Mammary epithelial cell (primary cell): Measurements from ENCODE around the gene NID1.

Experiments
- EZH2 ChIP-seq: IDR thresholded peaks from 2 replicates; pipeline ENCODE4 v1.6.1; 2012; ENCODE audit warnings: low read length, inconsistent platforms, borderline replicate concordance
- TF ChIP-seq, protein P1 (sequence below), 2 donors: IDR thresholded peaks in 1 of 2; conservative IDR thresholded peaks in 1 of 2; 2 replicates each; pipeline ENCODE4 v1.5.1; 2011 to 2012; ENCODE audit warnings: inconsistent platforms in 2 of 2, low read length in 2 of 2, mild to moderate bottlenecking in 2 of 2, control low read depth in 1 of 2, low read depth in 1 of 2; ENCODE audit not compliant: insufficient read depth in 1 of 2; ENCODE audit errors: extremely low read depth in 1 of 2

- TF ChIP-seq, protein P1, sequence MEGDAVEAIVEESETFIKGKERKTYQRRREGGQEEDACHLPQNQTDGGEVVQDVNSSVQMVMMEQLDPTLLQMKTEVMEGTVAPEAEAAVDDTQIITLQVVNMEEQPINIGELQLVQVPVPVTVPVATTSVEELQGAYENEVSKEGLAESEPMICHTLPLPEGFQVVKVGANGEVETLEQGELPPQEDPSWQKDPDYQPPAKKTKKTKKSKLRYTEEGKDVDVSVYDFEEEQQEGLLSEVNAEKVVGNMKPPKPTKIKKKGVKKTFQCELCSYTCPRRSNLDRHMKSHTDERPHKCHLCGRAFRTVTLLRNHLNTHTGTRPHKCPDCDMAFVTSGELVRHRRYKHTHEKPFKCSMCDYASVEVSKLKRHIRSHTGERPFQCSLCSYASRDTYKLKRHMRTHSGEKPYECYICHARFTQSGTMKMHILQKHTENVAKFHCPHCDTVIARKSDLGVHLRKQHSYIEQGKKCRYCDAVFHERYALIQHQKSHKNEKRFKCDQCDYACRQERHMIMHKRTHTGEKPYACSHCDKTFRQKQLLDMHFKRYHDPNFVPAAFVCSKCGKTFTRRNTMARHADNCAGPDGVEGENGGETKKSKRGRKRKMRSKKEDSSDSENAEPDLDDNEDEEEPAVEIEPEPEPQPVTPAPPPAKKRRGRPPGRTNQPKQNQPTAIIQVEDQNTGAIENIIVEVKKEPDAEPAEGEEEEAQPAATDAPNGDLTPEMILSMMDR (conservative IDR thresholded peaks at IDR 0.05 in 1 of 2, IDR thresholded peaks at IDR 0.05 in 1 of 2; ENCODE audit: extremely low read depth in 1 of 2, insufficient read depth in 1 of 2, low read depth in 1 of 2, low read length in 2 of 2) = no peak
- TF ChIP-seq EZH2 = no peak
Observed at GRCh38 chr1:236009191-236009590, 55.7 kb downstream of the NID1 start.
